Spleen (tissue), 7 donors: ENCODE data around the gene INPP4B.

Source experiments
- POLR2A ChIP-seq, 3 donors: fragments of 450-650 bp; IDR thresholded peaks; one replicate each; pipeline ENCODE4 v1.5.1; 2017; ENCODE audit warnings: antibody characterized with exemption in 3 of 3, mild to moderate bottlenecking in 1 of 3
- TF ChIP-seq, protein P1 (sequence below), 11 experiments: fragments of 200-600 bp in 7 of 11; fragments of 450-650 bp in 4 of 11; sonication (generic) in 4 of 11; IDR thresholded peaks in 8 of 11; conservative IDR thresholded peaks in 3 of 11; 1 replicate in 7 of 11; 2 replicates in 4 of 11; pipeline versions ENCODE4 v1.4.0 to v1.8.0; 2016 to 2021; ENCODE audit warnings: antibody characterized with exemption in 11 of 11, inconsistent platforms in 4 of 11, mild to moderate bottlenecking in 1 of 11
- donor health status: DM: no; HTN: no; CAD: no; lungs with moderate emphysema.
- donor health status: DM: no; HTN: no; CAD: no.
- donor health status: DM: no; HTN: no; CAD: no.

DNA sequence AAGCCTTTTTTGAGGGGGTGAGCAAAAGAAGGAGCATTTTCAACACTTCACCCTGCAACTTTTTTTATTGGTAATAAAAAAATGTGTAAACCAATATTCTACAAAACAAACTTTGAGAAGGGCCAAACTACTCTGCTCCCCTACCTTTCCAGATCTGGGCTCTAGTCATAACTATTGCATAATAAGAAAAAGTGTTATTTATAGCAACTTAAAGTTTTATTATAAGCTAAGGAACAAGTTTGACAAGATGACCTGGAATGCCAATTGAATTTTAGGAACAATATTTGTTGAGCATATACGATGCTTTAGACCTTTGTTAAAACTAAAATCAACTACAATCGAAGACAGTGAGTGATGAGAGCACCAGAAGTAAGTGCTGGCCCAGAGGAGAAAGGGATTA lies 800.1 kb downstream of the INPP4B start:
- TF ChIP-seq, protein P1, sequence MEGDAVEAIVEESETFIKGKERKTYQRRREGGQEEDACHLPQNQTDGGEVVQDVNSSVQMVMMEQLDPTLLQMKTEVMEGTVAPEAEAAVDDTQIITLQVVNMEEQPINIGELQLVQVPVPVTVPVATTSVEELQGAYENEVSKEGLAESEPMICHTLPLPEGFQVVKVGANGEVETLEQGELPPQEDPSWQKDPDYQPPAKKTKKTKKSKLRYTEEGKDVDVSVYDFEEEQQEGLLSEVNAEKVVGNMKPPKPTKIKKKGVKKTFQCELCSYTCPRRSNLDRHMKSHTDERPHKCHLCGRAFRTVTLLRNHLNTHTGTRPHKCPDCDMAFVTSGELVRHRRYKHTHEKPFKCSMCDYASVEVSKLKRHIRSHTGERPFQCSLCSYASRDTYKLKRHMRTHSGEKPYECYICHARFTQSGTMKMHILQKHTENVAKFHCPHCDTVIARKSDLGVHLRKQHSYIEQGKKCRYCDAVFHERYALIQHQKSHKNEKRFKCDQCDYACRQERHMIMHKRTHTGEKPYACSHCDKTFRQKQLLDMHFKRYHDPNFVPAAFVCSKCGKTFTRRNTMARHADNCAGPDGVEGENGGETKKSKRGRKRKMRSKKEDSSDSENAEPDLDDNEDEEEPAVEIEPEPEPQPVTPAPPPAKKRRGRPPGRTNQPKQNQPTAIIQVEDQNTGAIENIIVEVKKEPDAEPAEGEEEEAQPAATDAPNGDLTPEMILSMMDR (IDR thresholded peaks at IDR 0.05 in 8 of 11, conservative IDR thresholded peaks at IDR 0.05 in 3 of 11), result no peak
- no peak for TF ChIP-seq POLR2A (IDR thresholded peaks at IDR 0.05)
